GM19455 (cell line): Measurements from ENCODE around the gene DHX38.

Source experiments
- ATAC-seq: cut with Tn5 transposase; IDR thresholded peaks from one replicate; pipeline ENCODE4 v1.9.1; 2021; ENCODE audit not compliant: unreplicated experiment

DHX38 gene

GRCh38 chr16:72162105-72162692 lies 68.6 kb downstream of the DHX38 start:
- no peak for ATAC-seq
